H1 (cell line): Measurements from ENCODE around the gene NREP. TPM values are rescaled to one million over a fixed set of nuclear protein-coding genes. Genes with fewer than 3 reads are reported as not detected.

Source experiments
- CTCF ChIA-PET: fragments of 300-600 bp; sonication (Branson Sonifier 250); formaldehyde crosslinking; loops from one replicate; lab custom pipeline; 2021; ENCODE audit not compliant: partially characterized antibody; lab: Charles Lee
- POLR2A ChIA-PET: fragments of 300-600 bp; sonication (Branson Sonifier 250); formaldehyde crosslinking; loops from one replicate; lab custom pipeline; 2021; ENCODE audit warnings: inconsistent platforms; ENCODE audit not compliant: partially characterized antibody; lab: Charles Lee
- DNase-seq, 2 experiments: peaks; one replicate each; pipeline versions ENCODE4 v3.0.0 to v3.0.0-alpha.2; 2010 to 2022; ENCODE audit warnings: low spot score in 2 of 2, low read depth in 1 of 2, mixed read lengths in 1 of 2
- FAIRE-seq: peaks from 2 replicates; lab custom pipeline; 2011; peaks lifted over from hg19 to GRCh38; lab: Jason Lieb, UNC
- H2AFZ ChIP-seq: 2 replicates; pipeline ENCODE4 v1.8.1; 2012; ENCODE audit warnings: low read length, inconsistent platforms
- H2AK5ac ChIP-seq: 2 replicates; pipeline ENCODE4 v1.6.1; 2013; ENCODE audit warnings: low read depth, low read length
- H2BK120ac ChIP-seq: replicated peaks from 2 replicates; pipeline ENCODE3; 2013; ENCODE audit warnings: low read depth, low read length, inconsistent platforms
- H2BK12ac ChIP-seq: 2 replicates; pipeline ENCODE4 v1.6.1; 2013; ENCODE audit warnings: low read depth, low read length
- H2BK15ac ChIP-seq: 2 replicates; pipeline ENCODE4 v1.6.1; 2013; ENCODE audit warnings: low read length
- H2BK20ac ChIP-seq: 2 replicates; pipeline ENCODE4 v1.6.1; 2013; ENCODE audit warnings: low read length
- H2BK5ac ChIP-seq: 2 replicates; pipeline ENCODE4 v1.6.1; 2013; ENCODE audit warnings: low read depth, low read length
- H3K14ac ChIP-seq: 2 replicates; pipeline ENCODE4 v1.6.1; 2013; ENCODE audit warnings: inconsistent platforms; ENCODE audit not compliant: insufficient read length
- H3K18ac ChIP-seq: 2 replicates; pipeline ENCODE4 v1.6.1; 2013; ENCODE audit warnings: low read length; ENCODE audit errors: extremely low read depth
- H3K23ac ChIP-seq: 2 replicates; pipeline ENCODE4 v1.6.1; 2013; ENCODE audit warnings: inconsistent platforms; ENCODE audit not compliant: insufficient read length
- H3K23me2 ChIP-seq: 2 replicates; pipeline ENCODE4 v1.6.1; 2013; ENCODE audit warnings: low read depth, low read length
- H3K27ac ChIP-seq: 2 replicates; pipeline ENCODE4 v1.6.1; 2011; ENCODE audit warnings: low read depth, low read length, inconsistent platforms
- H3K27me3 ChIP-seq, 4 experiments: replicated peaks in 1 of 4; 1 replicate in 1 of 4; 2 replicates in 3 of 4; pipeline versions ENCODE4 v1.6.1 to v1.8.1; 2011 to 2013; ENCODE audit warnings: low read length in 3 of 4, mild to moderate bottlenecking in 3 of 4, inconsistent platforms in 2 of 4, mixed read lengths in 2 of 4, moderate library complexity in 1 of 4; ENCODE audit not compliant: control insufficient read depth in 3 of 4, insufficient read depth in 3 of 4; ENCODE audit errors: extremely low read depth in 1 of 4
- H3K36me3 ChIP-seq, 4 experiments: 2 replicates each; pipeline versions ENCODE4 v1.6.1 to v1.8.1; 2011 to 2013; ENCODE audit warnings: mild to moderate bottlenecking in 4 of 4, low read length in 3 of 4, moderate library complexity in 2 of 4, control low read depth in 1 of 4, inconsistent platforms in 1 of 4; ENCODE audit not compliant: insufficient read depth in 4 of 4, control insufficient read depth in 2 of 4
- H3K4ac ChIP-seq: replicated peaks from 2 replicates; pipeline ENCODE3; 2013; ENCODE audit warnings: low read length, low read depth, mixed read lengths, inconsistent platforms; ENCODE audit not compliant: insufficient read length
- H3K4me1 ChIP-seq, 4 experiments: replicated peaks in 1 of 4; 1 replicate in 1 of 4; 2 replicates in 3 of 4; pipeline versions ENCODE4 v1.6.1 to v1.8.1; 2011 to 2013; ENCODE audit warnings: low read length in 3 of 4, inconsistent platforms in 2 of 4, mixed read lengths in 1 of 4; ENCODE audit not compliant: insufficient read depth in 4 of 4, control insufficient read depth in 3 of 4
- H3K4me2 ChIP-seq, 2 experiments: 2 replicates each; pipeline versions ENCODE4 v1.6.1 to v1.8.1; 2011 to 2013; ENCODE audit warnings: low read depth in 2 of 2, low read length in 2 of 2, control low read depth in 1 of 2, inconsistent platforms in 1 of 2, mild to moderate bottlenecking in 1 of 2; ENCODE audit not compliant: insufficient read depth in 1 of 2
- H3K4me3 ChIP-seq, 4 experiments: fragments of 200-600, 300-600 bp in 1 of 4; sonication (generic), shearing (Covaris generic), sonication (Bioruptor Twin) in 1 of 4; 2 replicates each; pipeline versions ENCODE4 v1.5.1 to v1.8.1; 2011 to 2016; ENCODE audit warnings: low read length in 4 of 4, low read depth in 3 of 4, control low read depth in 2 of 4, inconsistent platforms in 2 of 4, mild to moderate bottlenecking in 2 of 4, mixed read lengths in 1 of 4, moderate library complexity in 1 of 4; ENCODE audit not compliant: insufficient read depth in 2 of 4; ENCODE audit errors: extremely low read depth in 1 of 4
- H3K56ac ChIP-seq: replicated peaks from 2 replicates; pipeline ENCODE3; 2013; ENCODE audit warnings: low read depth, mild to moderate bottlenecking, mixed read lengths, low read length, inconsistent platforms; ENCODE audit not compliant: insufficient read length
- H3K79me1 ChIP-seq: 2 replicates; pipeline ENCODE4 v1.6.1; 2013; ENCODE audit warnings: low read depth, low read length, control low read depth
- H3K79me2 ChIP-seq, 2 experiments: 2 replicates each; pipeline versions ENCODE4 v1.6.1 to v1.8.1; 2012 to 2013; ENCODE audit warnings: low read length in 2 of 2, mild to moderate bottlenecking in 2 of 2, inconsistent platforms in 1 of 2; ENCODE audit not compliant: insufficient read depth in 2 of 2, control insufficient read depth in 1 of 2
- H3K9ac ChIP-seq, 4 experiments: replicated peaks in 1 of 4; 1 replicate in 1 of 4; 2 replicates in 3 of 4; pipeline versions ENCODE4 v1.6.1 to v1.8.1; 2011 to 2013; ENCODE audit warnings: low read depth in 3 of 4, low read length in 3 of 4, control low read depth in 2 of 4, mild to moderate bottlenecking in 2 of 4, moderate library complexity in 2 of 4, inconsistent platforms in 1 of 4; ENCODE audit errors: extremely low read depth in 1 of 4
- H3K9me3 ChIP-seq, 2 experiments: 2 replicates each; pipeline versions ENCODE4 v1.6.1 to v1.8.1; 2012 to 2013; ENCODE audit warnings: mild to moderate bottlenecking in 2 of 2, moderate library complexity in 2 of 2, control low read depth in 1 of 2, inconsistent platforms in 1 of 2, low read depth in 1 of 2, low read length in 1 of 2, mixed read lengths in 1 of 2; ENCODE audit not compliant: insufficient read depth in 2 of 2
- H4K20me1 ChIP-seq, 2 experiments: replicated peaks in 1 of 2; 2 replicates each; pipeline versions ENCODE3 to v1.8.1; 2011 to 2013; ENCODE audit warnings: inconsistent platforms in 2 of 2, low read length in 2 of 2, mild to moderate bottlenecking in 1 of 2; ENCODE audit not compliant: insufficient read depth in 2 of 2, control insufficient read depth in 1 of 2
- H4K5ac ChIP-seq: 2 replicates; pipeline ENCODE4 v1.6.1; 2013; ENCODE audit warnings: low read length, low read depth, mixed read lengths, inconsistent platforms; ENCODE audit not compliant: insufficient read length
- H4K8ac ChIP-seq: 2 replicates; pipeline ENCODE4 v1.8.0; 2013; ENCODE audit warnings: mild to moderate bottlenecking, moderate library complexity, low read length, inconsistent platforms; ENCODE audit not compliant: insufficient read depth; ENCODE audit errors: extremely low read depth
- H4K91ac ChIP-seq: replicated peaks from 2 replicates; pipeline ENCODE3; 2013; ENCODE audit warnings: low read length, mixed read lengths, inconsistent platforms; ENCODE audit not compliant: insufficient read length
- CBX5 ChIP-seq: fragments of 300-800, 300-1000 bp; sonication (generic); IDR thresholded peaks from 2 replicates; pipeline ENCODE4 v1.7.1; 2016; ENCODE audit warnings: antibody characterized with exemption, low read length, low read depth
- CEBPB ChIP-seq: IDR thresholded peaks from 2 replicates; pipeline ENCODE4 v1.6.1; 2012; ENCODE audit warnings: low read depth, low read length
- CHD1 ChIP-seq: IDR thresholded peaks from 2 replicates; pipeline ENCODE4 v1.6.1; 2012; ENCODE audit warnings: low read depth, low read length, improper control_type of control experiment
- CHD2 ChIP-seq: IDR thresholded peaks from 2 replicates; pipeline ENCODE4 v1.6.1; 2012; ENCODE audit warnings: low read length, improper control_type of control experiment
- POLR2A ChIP-seq, 2 experiments: IDR thresholded peaks; 1 replicate in 1 of 2; 2 replicates in 1 of 2; pipeline ENCODE4 v1.6.1; 2011; ENCODE audit warnings: low read depth in 2 of 2, low read length in 2 of 2, mild to moderate bottlenecking in 2 of 2; ENCODE audit errors: control extremely low read depth in 1 of 2
- POLR2AphosphoS5 ChIP-seq: IDR thresholded peaks from 2 replicates; pipeline ENCODE4 v1.6.1; 2011; ENCODE audit warnings: low read depth, low read length
- POU5F1 ChIP-seq: IDR thresholded peaks from 2 replicates; pipeline ENCODE4 v1.6.1; 2011; ENCODE audit warnings: low read depth, mild to moderate bottlenecking, low read length, moderate library complexity
- SAP30 ChIP-seq: fragments of 300-600 bp; sonication (generic); IDR thresholded peaks from 2 replicates; pipeline ENCODE4 v1.7.1; 2012; ENCODE audit warnings: low read length, moderate library complexity, mild to moderate bottlenecking, inconsistent platforms; ENCODE audit not compliant: insufficient read depth, insufficient replicate concordance
- WGBS, 2 experiments: shearing (Covaris generic) in 1 of 2; methylation state at CpG; one replicate each; pipeline versions ENCODE4 v1.1.6 to v1.1.7; 2013 to 2015; ENCODE audit warnings: low lambda C conversion rate in 2 of 2, mixed read lengths in 2 of 2, inconsistent platforms in 1 of 2, low coverage in 1 of 2, missing lambda C conversion rate in 1 of 2; ENCODE audit not compliant: insufficient replicate concordance in 2 of 2, insufficient coverage in 1 of 2, insufficient read length in 1 of 2; ENCODE audit errors: extremely low coverage in 1 of 2, missing lambda C conversion rate in 1 of 2; 5-methylcytosine and 5-hydroxymethylcytosine counted together
- polyA plus RNA-seq, 7 experiments: library from polyadenylated mRNA; depleted of rRNA in 3 of 7; stranded (reverse) in 5 of 7; unstranded in 2 of 7; fragments of >200 nt in 5 of 7; fragments of 200-250 nt in 2 of 7; gene quantifications; 1 replicate in 5 of 7; 2 replicates in 1 of 7; 4 replicates in 1 of 7; pipeline versions ENCODE4 v1.2.1 to v1.2.3, GENCODE V29; 2011 to 2013; ENCODE audit warnings: missing spikeins in 2 of 7, mixed read lengths in 2 of 7
- total RNA-seq: library from RNA; stranded (reverse); fragmentation: NEBNext Ultra II Directional; extraction: Animal tissue kit (Norgen Biotek cat#: 25700); gene quantifications from 2 replicates; pipeline ENCODE4 v1.2.1, GENCODE V29; 2021
- TF ChIP-seq, protein P1 (sequence below): IDR thresholded peaks from 2 replicates; pipeline ENCODE4 v1.6.1; 2011; ENCODE audit warnings: low read length, improper control_type of control experiment
- TF ChIP-seq, protein P2 (sequence below): IDR thresholded peaks from 2 replicates; pipeline ENCODE4 v1.6.1; 2012; ENCODE audit warnings: inconsistent platforms

The NREP gene
- total and polyA plus RNA-seq, 2 of the 8 experiments (the other 6 are each of a cell fraction or from before 2014, with no cell fraction given), result 254 to 301 TPM

DNA sequence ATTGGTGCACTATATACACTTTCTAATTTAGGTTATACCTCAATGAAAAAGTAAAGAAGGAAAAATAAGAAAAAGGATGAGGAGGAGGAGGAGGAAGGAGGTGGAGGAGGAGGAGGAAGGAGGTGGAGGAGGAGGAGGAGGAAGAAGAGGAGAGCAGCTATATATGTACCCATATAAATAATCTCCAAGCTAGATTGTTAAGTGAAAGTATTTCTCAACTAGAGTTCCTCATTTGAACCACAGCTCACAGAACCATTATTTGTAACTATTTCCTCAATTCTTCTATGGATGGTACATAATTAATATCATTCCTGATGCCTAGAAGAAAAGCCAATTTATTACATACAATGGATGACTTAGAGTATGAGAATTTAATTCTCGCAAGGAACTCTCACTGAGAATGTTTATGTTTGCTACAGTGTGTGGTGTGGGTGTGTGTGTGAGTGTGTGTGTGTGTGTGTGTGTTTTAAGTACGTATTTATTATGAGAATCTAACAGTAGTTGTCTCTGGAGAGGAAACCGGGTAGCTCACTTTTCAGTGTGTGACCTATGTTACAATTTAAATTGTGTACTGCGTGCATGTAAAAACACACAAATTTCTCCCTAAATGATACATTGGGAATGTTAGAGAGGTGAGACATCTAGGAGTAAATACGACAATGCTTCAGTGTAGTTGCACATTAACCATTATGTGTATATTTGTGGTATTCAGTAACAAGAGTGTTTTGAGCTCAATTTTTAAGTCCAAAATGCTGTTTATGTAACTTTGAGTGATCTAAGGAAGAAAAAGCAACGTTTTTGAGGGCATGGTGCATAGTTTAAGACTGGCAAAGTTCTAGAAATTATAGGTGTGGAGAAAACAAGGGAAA, 20.2 kb upstream of the NREP start:
- CTCF ChIA-PET, result interaction anchor here (0.6 to 1.4 kb wide), 5 partner anchors 12 to 289 kb away, joined by 3 to 4 read pairs (median 3); no protein-coding TSS in a partner anchor
- POLR2A ChIA-PET, result interaction anchor here (0.9 to 3.9 kb wide), 2 partner anchors 20 to 55 kb away, joined by 3 to 28 read pairs; partner anchors contain the start of gene NREP
- Histone ChIP-seq H4K5ac (no peak overlapping the region), H2AFZ (no peak overlapping the region), H4K8ac (no peak overlapping the region), H2BK120ac (no peak overlapping the region), H3K36me3 (no peaks in the 10 kb centered on the region), H3K27ac (no peak overlapping the region), H3K79me1 (no peaks in the 10 kb centered on the region), H3K56ac (peak overlapping the region; percentile 35), H3K4me1 (peaks cover 0 to 3% (median 0%) of the 10 kb centered on the region in 4 experiments; a peak in 3 of 7 replicates), H3K23me2 (peaks cover 1% of the 10 kb centered on the region; the same call in 1 of the 2 replicates), H3K18ac (no peak overlapping the region), H3K4ac (no peak overlapping the region), H3K14ac (no peak overlapping the region), H3K9me3 (no peaks in the 10 kb centered on the region), H2BK15ac (no peak overlapping the region), H2BK5ac (no peak overlapping the region), H3K27me3 (no peaks in the 10 kb centered on the region), H4K91ac (no peak overlapping the region), H4K20me1 (no peaks in the 10 kb centered on the region), H3K79me2 (no peaks in the 10 kb centered on the region), H3K23ac (no peak overlapping the region), H2BK20ac (no peak overlapping the region), H2BK12ac (no peak overlapping the region), H3K4me3 (no peak overlapping the region), H2AK5ac (no peak overlapping the region), H3K9ac (no peak overlapping the region), H3K4me2 (no peak overlapping the region)
- FAIRE-seq, result no peak
- 77% methylated on average over 6 of the region's 6 CpGs; no CpG with 5 or more reads in 1 of the 2 experiments for WGBS, 2 experiments
- DNase-seq, result no peak
- TF ChIP-seq CHD1, result no peak
- TF ChIP-seq CEBPB, result no peak
- no peak for TF ChIP-seq POLR2A (IDR thresholded peaks at IDR 0.05; ENCODE audit: control extremely low read depth in 1 of 2, low read depth in 2 of 2, low read length in 2 of 2)
- TF ChIP-seq, protein P1, sequence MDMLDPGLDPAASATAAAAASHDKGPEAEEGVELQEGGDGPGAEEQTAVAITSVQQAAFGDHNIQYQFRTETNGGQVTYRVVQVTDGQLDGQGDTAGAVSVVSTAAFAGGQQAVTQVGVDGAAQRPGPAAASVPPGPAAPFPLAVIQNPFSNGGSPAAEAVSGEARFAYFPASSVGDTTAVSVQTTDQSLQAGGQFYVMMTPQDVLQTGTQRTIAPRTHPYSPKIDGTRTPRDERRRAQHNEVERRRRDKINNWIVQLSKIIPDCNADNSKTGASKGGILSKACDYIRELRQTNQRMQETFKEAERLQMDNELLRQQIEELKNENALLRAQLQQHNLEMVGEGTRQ, result no peak
- no peak for TF ChIP-seq CBX5
- TF ChIP-seq CHD2, result no peak
- TF ChIP-seq POLR2AphosphoS5, result no peak
- TF ChIP-seq, protein P2, sequence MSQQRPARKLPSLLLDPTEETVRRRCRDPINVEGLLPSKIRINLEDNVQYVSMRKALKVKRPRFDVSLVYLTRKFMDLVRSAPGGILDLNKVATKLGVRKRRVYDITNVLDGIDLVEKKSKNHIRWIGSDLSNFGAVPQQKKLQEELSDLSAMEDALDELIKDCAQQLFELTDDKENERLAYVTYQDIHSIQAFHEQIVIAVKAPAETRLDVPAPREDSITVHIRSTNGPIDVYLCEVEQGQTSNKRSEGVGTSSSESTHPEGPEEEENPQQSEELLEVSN, result no peak
- TF ChIP-seq SAP30, result no peak
- TF ChIP-seq POU5F1, result no peak
